ENCODE measurements around the gene C2CD2.

DNA sequence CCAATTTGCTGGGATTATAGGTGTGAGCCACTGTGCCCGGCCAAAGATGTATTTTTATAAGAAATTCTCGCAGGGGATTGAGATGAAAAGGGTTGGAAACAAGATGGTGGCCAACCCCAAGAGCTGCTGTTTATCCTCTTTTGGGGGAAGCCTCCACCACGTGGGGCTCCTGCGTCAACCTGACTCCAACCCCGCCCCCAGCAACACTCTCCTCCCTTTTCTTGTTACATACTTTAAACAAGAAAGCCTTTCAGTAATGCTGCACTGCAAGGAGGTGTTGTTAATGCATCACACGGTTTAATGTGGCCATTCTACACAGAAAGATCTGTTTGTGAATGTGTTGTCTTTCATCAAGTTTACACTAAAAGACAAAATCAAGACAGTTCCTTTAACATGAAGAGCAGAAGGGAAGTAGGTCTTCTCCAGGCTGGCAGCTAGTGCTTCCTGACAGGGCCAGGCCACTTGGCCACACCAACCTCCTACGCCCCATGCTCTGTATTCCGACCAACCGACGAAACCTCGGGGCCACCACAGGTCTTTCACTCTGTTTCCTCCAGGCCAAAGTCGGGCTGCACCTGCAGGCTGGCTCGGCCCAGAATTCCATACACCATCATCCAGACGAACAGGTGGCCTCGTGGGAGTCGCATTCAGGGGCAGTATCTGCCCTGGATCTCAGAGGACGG is 25.9 kb downstream of the C2CD2 start:
- TF ChIP-seq EZH2phosphoT487 (IDR thresholded peaks at IDR 0.05; ENCODE audit: borderline replicate concordance, low read depth) = no peak
- no peak for TF ChIP-seq RCOR1 (IDR thresholded peaks at IDR 0.05; ENCODE audit: low read length)
- TF ChIP-seq, protein P1, sequence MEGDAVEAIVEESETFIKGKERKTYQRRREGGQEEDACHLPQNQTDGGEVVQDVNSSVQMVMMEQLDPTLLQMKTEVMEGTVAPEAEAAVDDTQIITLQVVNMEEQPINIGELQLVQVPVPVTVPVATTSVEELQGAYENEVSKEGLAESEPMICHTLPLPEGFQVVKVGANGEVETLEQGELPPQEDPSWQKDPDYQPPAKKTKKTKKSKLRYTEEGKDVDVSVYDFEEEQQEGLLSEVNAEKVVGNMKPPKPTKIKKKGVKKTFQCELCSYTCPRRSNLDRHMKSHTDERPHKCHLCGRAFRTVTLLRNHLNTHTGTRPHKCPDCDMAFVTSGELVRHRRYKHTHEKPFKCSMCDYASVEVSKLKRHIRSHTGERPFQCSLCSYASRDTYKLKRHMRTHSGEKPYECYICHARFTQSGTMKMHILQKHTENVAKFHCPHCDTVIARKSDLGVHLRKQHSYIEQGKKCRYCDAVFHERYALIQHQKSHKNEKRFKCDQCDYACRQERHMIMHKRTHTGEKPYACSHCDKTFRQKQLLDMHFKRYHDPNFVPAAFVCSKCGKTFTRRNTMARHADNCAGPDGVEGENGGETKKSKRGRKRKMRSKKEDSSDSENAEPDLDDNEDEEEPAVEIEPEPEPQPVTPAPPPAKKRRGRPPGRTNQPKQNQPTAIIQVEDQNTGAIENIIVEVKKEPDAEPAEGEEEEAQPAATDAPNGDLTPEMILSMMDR (IDR thresholded peaks at IDR 0.05) = no peak
- TF ChIP-seq POLR2AphosphoS5 (IDR thresholded peaks at IDR 0.05; ENCODE audit: low read depth, low read length) = no peak
- TF ChIP-seq TAF1 (IDR thresholded peaks at IDR 0.05; ENCODE audit: borderline replicate concordance, low read depth, low read length) = no peak
- TF ChIP-seq SMC3 (IDR thresholded peaks at IDR 0.05; ENCODE audit: low read depth, low read length) = no peak
- TF ChIP-seq, protein P2, sequence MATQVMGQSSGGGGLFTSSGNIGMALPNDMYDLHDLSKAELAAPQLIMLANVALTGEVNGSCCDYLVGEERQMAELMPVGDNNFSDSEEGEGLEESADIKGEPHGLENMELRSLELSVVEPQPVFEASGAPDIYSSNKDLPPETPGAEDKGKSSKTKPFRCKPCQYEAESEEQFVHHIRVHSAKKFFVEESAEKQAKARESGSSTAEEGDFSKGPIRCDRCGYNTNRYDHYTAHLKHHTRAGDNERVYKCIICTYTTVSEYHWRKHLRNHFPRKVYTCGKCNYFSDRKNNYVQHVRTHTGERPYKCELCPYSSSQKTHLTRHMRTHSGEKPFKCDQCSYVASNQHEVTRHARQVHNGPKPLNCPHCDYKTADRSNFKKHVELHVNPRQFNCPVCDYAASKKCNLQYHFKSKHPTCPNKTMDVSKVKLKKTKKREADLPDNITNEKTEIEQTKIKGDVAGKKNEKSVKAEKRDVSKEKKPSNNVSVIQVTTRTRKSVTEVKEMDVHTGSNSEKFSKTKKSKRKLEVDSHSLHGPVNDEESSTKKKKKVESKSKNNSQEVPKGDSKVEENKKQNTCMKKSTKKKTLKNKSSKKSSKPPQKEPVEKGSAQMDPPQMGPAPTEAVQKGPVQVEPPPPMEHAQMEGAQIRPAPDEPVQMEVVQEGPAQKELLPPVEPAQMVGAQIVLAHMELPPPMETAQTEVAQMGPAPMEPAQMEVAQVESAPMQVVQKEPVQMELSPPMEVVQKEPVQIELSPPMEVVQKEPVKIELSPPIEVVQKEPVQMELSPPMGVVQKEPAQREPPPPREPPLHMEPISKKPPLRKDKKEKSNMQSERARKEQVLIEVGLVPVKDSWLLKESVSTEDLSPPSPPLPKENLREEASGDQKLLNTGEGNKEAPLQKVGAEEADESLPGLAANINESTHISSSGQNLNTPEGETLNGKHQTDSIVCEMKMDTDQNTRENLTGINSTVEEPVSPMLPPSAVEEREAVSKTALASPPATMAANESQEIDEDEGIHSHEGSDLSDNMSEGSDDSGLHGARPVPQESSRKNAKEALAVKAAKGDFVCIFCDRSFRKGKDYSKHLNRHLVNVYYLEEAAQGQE (IDR thresholded peaks at IDR 0.05; ENCODE audit: low read depth, low read length) = no peak
- TF ChIP-seq RXRA (IDR thresholded peaks at IDR 0.05; ENCODE audit: borderline replicate concordance, low read depth) = no peak
